ENCODE measurements around the gene SEC14L3.

DNA sequence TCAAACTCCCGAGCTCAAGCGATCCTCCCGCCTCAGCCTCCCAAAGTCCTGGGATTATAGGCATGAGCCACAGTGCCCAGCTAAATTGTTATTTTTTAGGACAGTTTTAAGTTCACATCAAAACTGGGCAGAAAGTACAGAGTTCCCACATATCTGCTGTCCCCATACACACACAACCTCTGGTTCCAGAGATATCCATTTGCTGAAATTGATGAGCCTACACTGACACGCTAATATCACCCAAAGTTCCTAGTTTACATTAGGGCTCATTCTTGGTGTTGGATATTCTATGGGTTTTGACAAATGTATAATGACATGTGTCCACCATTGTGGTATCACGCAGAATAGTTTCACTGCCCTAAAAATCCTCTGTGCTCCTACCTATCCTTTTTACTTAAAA, 36.4 kb upstream of the SEC14L3 start:
- no peak for TF ChIP-seq CHD2 (IDR thresholded peaks at IDR 0.05; ENCODE audit: low read length, partially characterized antibody)
- TF ChIP-seq, protein P1, sequence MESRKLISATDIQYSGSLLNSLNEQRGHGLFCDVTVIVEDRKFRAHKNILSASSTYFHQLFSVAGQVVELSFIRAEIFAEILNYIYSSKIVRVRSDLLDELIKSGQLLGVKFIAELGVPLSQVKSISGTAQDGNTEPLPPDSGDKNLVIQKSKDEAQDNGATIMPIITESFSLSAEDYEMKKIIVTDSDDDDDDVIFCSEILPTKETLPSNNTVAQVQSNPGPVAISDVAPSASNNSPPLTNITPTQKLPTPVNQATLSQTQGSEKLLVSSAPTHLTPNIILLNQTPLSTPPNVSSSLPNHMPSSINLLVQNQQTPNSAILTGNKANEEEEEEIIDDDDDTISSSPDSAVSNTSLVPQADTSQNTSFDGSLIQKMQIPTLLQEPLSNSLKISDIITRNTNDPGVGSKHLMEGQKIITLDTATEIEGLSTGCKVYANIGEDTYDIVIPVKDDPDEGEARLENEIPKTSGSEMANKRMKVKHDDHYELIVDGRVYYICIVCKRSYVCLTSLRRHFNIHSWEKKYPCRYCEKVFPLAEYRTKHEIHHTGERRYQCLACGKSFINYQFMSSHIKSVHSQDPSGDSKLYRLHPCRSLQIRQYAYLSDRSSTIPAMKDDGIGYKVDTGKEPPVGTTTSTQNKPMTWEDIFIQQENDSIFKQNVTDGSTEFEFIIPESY (IDR thresholded peaks at IDR 0.05; ENCODE audit: borderline replicate concordance, low read depth), result no peak
- TF ChIP-seq, protein P2, sequence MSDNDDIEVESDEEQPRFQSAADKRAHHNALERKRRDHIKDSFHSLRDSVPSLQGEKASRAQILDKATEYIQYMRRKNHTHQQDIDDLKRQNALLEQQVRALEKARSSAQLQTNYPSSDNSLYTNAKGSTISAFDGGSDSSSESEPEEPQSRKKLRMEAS (IDR thresholded peaks at IDR 0.05; ENCODE audit: low read depth), result no peak

Measured in SK-N-SH (cell line).